Panc1 (cell line): ENCODE results near the gene DHRSX.

Experiments used
- CTCF ChIP-seq: fragments of 450-650 bp; IDR thresholded peaks from 2 replicates; pipeline ENCODE4 v1.5.1; 2017; ENCODE audit warnings: mild to moderate bottlenecking
- POLR2AphosphoS5 ChIP-seq: IDR thresholded peaks from 2 replicates; pipeline ENCODE4 v1.6.1; 2012; ENCODE audit warnings: mild to moderate bottlenecking, low read depth, low read length, moderate library complexity
- REST ChIP-seq, 2 experiments: IDR thresholded peaks; 2 replicates each; pipeline ENCODE4 v1.6.1; 2011 to 2012; ENCODE audit warnings: low read depth in 2 of 2, control low read depth in 1 of 2, low read length in 1 of 2, mild to moderate bottlenecking in 1 of 2, moderate library complexity in 1 of 2; ENCODE audit not compliant: insufficient read depth in 1 of 2
- SIN3A ChIP-seq: IDR thresholded peaks from 2 replicates; pipeline ENCODE4 v1.6.1; 2012; ENCODE audit warnings: low read depth, mild to moderate bottlenecking, low read length, moderate library complexity, borderline replicate concordance; ENCODE audit not compliant: insufficient read depth
- TCF7L2 ChIP-seq: IDR thresholded peaks from 2 replicates; pipeline ENCODE4 v1.6.1; 2011; ENCODE audit warnings: mild to moderate bottlenecking, low read depth, low read length, inconsistent platforms

- TF ChIP-seq REST (IDR thresholded peaks at IDR 0.05; ENCODE audit: insufficient read depth in 1 of 2, low read depth in 2 of 2, low read length in 1 of 2) (no peak), CTCF (no peak), POLR2AphosphoS5 (no peak), SIN3A (no peak), TCF7L2 (no peak)
These were observed 189.3 kb downstream of the DHRSX start for GRCh38 chrX:2311501-2311900.
